PC-3 (cell line): Measurements from ENCODE around the gene HLA-DQA1. TPM values are rescaled to one million over a fixed set of nuclear protein-coding genes. Genes with fewer than 3 reads are reported as not detected.

ENCODE experiments used
- ATAC-seq: fragments of 200-7000 bp; cut with Tn5 transposase; 2 replicates; pipeline ENCODE4 v1.9.1; 2020; ENCODE audit warnings: mild to moderate bottlenecking, moderate library complexity
- BruUV-seq: library from RNA; stranded (reverse); fragments of 400-500 nt; replicated peaks from 2 replicates; lab custom pipeline; 2021; lab: Mats Ljungman, UMichigan
- CTCF ChIA-PET: fragments of 300-600 bp; sonication (Branson Sonifier 250); formaldehyde crosslinking; loops from one replicate; lab custom pipeline; 2022; ENCODE audit warnings: antibody characterized with exemption; lab: Charles Lee
- POLR2A ChIA-PET: fragments of 300-600 bp; sonication (Branson Sonifier 250); formaldehyde crosslinking; loops from one replicate; lab custom pipeline; 2022; ENCODE audit warnings: antibody characterized with exemption; ENCODE audit not compliant: unreplicated experiment; lab: Charles Lee
- DNase-seq: peaks from one replicate; pipeline ENCODE4 v3.0.0-alpha.2; 2015
- H2AFZ ChIP-seq: fragments of 300-600 bp; sonication (generic); 2 replicates; pipeline ENCODE4 v1.6.0; 2016; ENCODE audit warnings: antibody characterized with exemption, low read length
- H3F3A ChIP-seq: fragments of 300-600 bp; sonication (generic); one replicate; pipeline ENCODE4 v1.6.0; 2017; ENCODE audit warnings: antibody characterized with exemption, low read length, control low read depth, mild to moderate bottlenecking; ENCODE audit not compliant: unreplicated experiment
- H3K27ac ChIP-seq: fragments of 300-600 bp; sonication (generic); 2 replicates; pipeline ENCODE4 v1.5.1; 2016; ENCODE audit warnings: mild to moderate bottlenecking, low read length
- H3K27me3 ChIP-seq: fragments of 300-600 bp; sonication (generic); 2 replicates; pipeline ENCODE4 v1.6.1; 2016; ENCODE audit warnings: low read length, mixed read lengths
- H3K36me3 ChIP-seq: fragments of 300-600 bp; sonication (generic); 2 replicates; pipeline ENCODE4 v1.6.1; 2016; ENCODE audit warnings: low read depth, mixed run types, low read length, mixed read lengths
- H3K4me1 ChIP-seq: fragments of 300-600 bp; sonication (generic); 2 replicates; pipeline ENCODE4 v1.5.1; 2016; ENCODE audit warnings: low read length; ENCODE audit not compliant: insufficient read depth
- H3K4me2 ChIP-seq: fragments of 300-600 bp; sonication (generic); 2 replicates; pipeline ENCODE4 v1.6.0; 2016; ENCODE audit warnings: low read length
- H3K4me3 ChIP-seq: fragments of 300-600 bp; sonication (generic); 2 replicates; pipeline ENCODE4 v1.5.1; 2016; ENCODE audit warnings: mild to moderate bottlenecking, low read length, mixed read lengths
- H3K79me2 ChIP-seq: fragments of 300-600 bp; sonication (generic); 2 replicates; pipeline ENCODE4 v1.6.1; 2017; ENCODE audit warnings: low read length, mixed read lengths
- H3K9ac ChIP-seq: fragments of 300-600 bp; sonication (generic); 2 replicates; pipeline ENCODE4 v1.6.0; 2016; ENCODE audit warnings: mild to moderate bottlenecking, low read length
- H3K9me2 ChIP-seq: fragments of 300-600 bp; sonication (generic); replicated peaks from 2 replicates; pipeline ENCODE4 v1.6.1; 2016; ENCODE audit warnings: mixed run types, low read length, mixed read lengths
- H3K9me3 ChIP-seq: fragments of 300-600 bp; sonication (generic); 2 replicates; pipeline ENCODE4 v1.6.1; 2016; ENCODE audit warnings: low read length, mixed read lengths
- H4K20me1 ChIP-seq: fragments of 300-600 bp; sonication (generic); 2 replicates; pipeline ENCODE4 v1.6.1; 2016; ENCODE audit warnings: low read length, mixed read lengths
- EZH2 ChIP-seq: fragments of 300-600 bp; sonication (generic); IDR thresholded peaks from one replicate; pipeline ENCODE4 v1.6.1; 2017; ENCODE audit warnings: antibody characterized with exemption, mild to moderate bottlenecking, low read length; ENCODE audit not compliant: unreplicated experiment
- EZH2phosphoT487 ChIP-seq: fragments of 300-600 bp; sonication (generic); IDR thresholded peaks from 2 replicates; pipeline ENCODE4 v1.6.1; 2018; ENCODE audit warnings: mild to moderate bottlenecking, antibody characterized with exemption, low read length, borderline replicate concordance
- intact Hi-C: fragments of 100-400 bp; cut with micrococcal nuclease; formaldehyde crosslinking; loops from 2 replicates; pipeline ENCODE4 v1.9.0; 2023
- total RNA-seq: library from RNA; depleted of rRNA; stranded (reverse); fragments of >200 nt; gene quantifications from 2 replicates; pipeline ENCODE4 v1.2.3, GENCODE V29; 2014
- TF ChIP-seq, protein P1 (sequence below): fragments of 300-600 bp; sonication (generic); conservative IDR thresholded peaks from 2 replicates; pipeline ENCODE4 v1.5.1; 2017; ENCODE audit warnings: antibody characterized with exemption, low read depth, mild to moderate bottlenecking, low read length

HLA-DQA1 gene
- total RNA-seq, 1 experiment from 2014 or later, result not detected

DNA sequence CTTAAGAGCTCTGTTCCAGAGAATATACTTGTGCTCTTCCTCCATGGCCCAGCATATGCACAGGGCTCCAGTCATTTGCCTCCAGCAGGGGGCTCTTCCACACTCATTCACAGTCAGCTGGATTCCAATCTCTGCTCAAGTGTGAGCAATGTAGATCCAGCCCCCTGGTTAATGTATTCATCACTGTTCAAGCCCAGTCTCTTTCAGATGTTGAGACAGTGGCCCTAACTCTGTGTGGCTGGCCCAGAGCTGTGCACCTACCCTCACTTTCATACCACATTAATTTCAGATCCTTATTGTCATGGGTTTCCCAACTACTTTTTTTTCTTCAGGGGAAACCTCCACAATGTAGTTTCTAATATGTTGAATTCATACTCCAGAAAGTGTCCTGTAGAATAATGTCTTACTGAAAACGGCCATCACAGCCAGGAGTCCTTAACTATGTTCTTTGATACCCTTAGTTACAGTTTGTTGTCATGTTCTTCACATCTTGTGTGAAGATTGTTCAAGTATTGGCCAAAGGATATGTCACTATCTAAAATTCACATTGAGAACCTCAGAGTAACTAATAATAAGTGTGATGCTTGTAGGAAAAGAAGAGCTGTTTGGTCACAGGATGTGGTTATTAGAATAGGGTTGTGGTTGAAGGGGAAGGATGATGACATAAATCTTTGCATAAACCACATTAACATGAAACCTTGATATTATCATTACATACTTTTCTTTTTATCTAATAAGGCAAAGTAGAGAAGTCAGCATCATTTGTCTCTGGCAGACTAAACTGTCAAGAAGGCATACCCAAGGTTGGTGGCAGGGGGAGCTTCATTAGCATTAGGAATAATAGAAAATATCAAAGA is 14.4 kb upstream of the HLA-DQA1 start:
- H3K27ac ChIP-seq, result no peak overlapping the region
- CTCF ChIA-PET, result interaction anchor here (1.1 kb wide), 1 partner anchor 215 kb away, joined by 6 read pairs; the partner anchor contains the start of gene TAP2
- no peak overlapping the region for H3K9ac ChIP-seq
- H3K9me3 ChIP-seq, result no peaks in the 10 kb centered on the region
- H2AFZ ChIP-seq, result no peak overlapping the region
- H3K4me2 ChIP-seq, result no peak overlapping the region
- no peaks in the 10 kb centered on the region for H3F3A ChIP-seq
- H3K4me3 ChIP-seq, result no peak overlapping the region
- no peaks in the 10 kb centered on the region for H3K27me3 ChIP-seq
- DNase-seq (peak; percentile 18), ATAC-seq (peak; percentile 64)
- H3K36me3 ChIP-seq, result no peaks in the 10 kb centered on the region
- no peaks in the 10 kb centered on the region for H3K4me1 ChIP-seq
- no peaks in the 10 kb centered on the region for H4K20me1 ChIP-seq
- intact Hi-C loops, result loop anchor here (1.0 kb wide), 1 partner anchor 164 kb away; no protein-coding TSS in a partner anchor
- POLR2A ChIA-PET, result no interaction called here
- TF ChIP-seq, protein P1, sequence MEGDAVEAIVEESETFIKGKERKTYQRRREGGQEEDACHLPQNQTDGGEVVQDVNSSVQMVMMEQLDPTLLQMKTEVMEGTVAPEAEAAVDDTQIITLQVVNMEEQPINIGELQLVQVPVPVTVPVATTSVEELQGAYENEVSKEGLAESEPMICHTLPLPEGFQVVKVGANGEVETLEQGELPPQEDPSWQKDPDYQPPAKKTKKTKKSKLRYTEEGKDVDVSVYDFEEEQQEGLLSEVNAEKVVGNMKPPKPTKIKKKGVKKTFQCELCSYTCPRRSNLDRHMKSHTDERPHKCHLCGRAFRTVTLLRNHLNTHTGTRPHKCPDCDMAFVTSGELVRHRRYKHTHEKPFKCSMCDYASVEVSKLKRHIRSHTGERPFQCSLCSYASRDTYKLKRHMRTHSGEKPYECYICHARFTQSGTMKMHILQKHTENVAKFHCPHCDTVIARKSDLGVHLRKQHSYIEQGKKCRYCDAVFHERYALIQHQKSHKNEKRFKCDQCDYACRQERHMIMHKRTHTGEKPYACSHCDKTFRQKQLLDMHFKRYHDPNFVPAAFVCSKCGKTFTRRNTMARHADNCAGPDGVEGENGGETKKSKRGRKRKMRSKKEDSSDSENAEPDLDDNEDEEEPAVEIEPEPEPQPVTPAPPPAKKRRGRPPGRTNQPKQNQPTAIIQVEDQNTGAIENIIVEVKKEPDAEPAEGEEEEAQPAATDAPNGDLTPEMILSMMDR, result peak; percentile 47; the same call in 1 of the 2 replicates
- no peak for TF ChIP-seq EZH2
- no TSS peak for BruUV-seq
- no peaks in the 10 kb centered on the region for H3K9me2 ChIP-seq
- H3K79me2 ChIP-seq, result no peaks in the 10 kb centered on the region

DNA sequence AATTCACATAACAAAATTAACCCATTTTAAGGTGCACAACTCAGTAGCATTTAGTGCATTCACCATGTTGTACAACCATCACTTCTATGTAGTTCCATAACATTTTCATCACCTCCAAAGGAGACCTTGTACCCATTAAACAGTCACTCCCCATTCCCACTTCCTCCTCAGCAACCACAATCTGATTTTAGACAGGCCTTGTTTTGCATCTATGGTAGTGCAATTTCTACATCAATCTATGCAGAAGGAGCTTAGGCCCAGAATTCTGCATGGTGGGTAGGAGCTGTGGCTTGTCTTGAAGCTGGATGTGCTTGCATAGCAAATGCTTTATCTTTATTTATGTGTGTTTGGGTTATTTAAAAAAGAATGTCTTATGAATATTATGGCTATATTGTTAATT is 13.5 kb upstream of the HLA-DQA1 start:
- H4K20me1 ChIP-seq, result no peaks in the 10 kb centered on the region
- no peak for ATAC-seq
- no peaks in the 10 kb centered on the region for H3K27me3 ChIP-seq
- H3F3A ChIP-seq, result no peaks in the 10 kb centered on the region
- no peak overlapping the region for H3K4me3 ChIP-seq
- ChIA-PET POLR2A (no interaction called here), CTCF (no interaction called here)
- intact Hi-C loops, result no loop called here
- H3K4me2 ChIP-seq, result no peak overlapping the region
- H3K79me2 ChIP-seq, result no peaks in the 10 kb centered on the region
- no peaks in the 10 kb centered on the region for H3K4me1 ChIP-seq
- H3K9ac ChIP-seq, result no peak overlapping the region
- H3K27ac ChIP-seq, result no peak overlapping the region
- no peaks in the 10 kb centered on the region for H3K9me3 ChIP-seq
- BruUV-seq, result no TSS peak
- H3K9me2 ChIP-seq, result no peaks in the 10 kb centered on the region
- TF ChIP-seq EZH2phosphoT487 (no peak), EZH2 (no peak)
- TF ChIP-seq, protein P1, result no peak
- DNase-seq, result no peak
- no peaks in the 10 kb centered on the region for H3K36me3 ChIP-seq
- H2AFZ ChIP-seq, result no peak overlapping the region

DNA sequence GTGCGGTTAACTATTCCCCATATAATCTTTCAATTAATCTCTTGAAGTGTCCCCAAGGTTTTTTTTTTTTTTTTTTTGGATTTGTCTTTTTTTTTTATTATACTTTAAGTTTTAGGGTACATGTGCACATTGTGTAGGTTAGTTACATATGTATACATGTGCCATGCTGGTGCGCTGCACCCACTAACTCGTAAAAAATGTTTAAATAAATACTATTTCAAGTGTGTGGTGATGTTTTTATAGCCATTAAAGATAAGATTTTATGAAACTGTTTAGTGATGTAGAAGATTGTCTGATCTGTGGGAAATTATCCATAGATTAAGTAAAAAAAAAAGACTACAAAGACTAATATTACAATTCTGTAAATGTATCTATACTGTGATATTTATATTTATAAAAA is 12.6 kb upstream of the HLA-DQA1 start:
- BruUV-seq, result no TSS peak
- Histone ChIP-seq H4K20me1 (no peaks in the 10 kb centered on the region), H3K9ac (no peak overlapping the region), H3K9me2 (no peaks in the 10 kb centered on the region), H3K4me3 (no peak overlapping the region), H3K36me3 (no peaks in the 10 kb centered on the region), H3K27me3 (no peaks in the 10 kb centered on the region), H3K9me3 (no peaks in the 10 kb centered on the region), H3K27ac (no peak overlapping the region), H3K79me2 (no peaks in the 10 kb centered on the region), H3F3A (no peaks in the 10 kb centered on the region), H2AFZ (no peak overlapping the region), H3K4me2 (no peak overlapping the region), H3K4me1 (no peaks in the 10 kb centered on the region)
- CTCF ChIA-PET, result no interaction called here
- ATAC-seq (no peak), DNase-seq (no peak)
- intact Hi-C loops, result no loop called here
- no peak for TF ChIP-seq EZH2phosphoT487
- TF ChIP-seq EZH2, result no peak
- TF ChIP-seq, protein P1, result no peak
- POLR2A ChIA-PET, result no interaction called here
